ENCODE results near the gene TAF4.
"Not testable (repeated sequence)": the region's sequence is repeated elsewhere in the genome, so short reads cannot be mapped to it uniquely, and the experiment has no call there.

The TAF4 gene

DNA sequence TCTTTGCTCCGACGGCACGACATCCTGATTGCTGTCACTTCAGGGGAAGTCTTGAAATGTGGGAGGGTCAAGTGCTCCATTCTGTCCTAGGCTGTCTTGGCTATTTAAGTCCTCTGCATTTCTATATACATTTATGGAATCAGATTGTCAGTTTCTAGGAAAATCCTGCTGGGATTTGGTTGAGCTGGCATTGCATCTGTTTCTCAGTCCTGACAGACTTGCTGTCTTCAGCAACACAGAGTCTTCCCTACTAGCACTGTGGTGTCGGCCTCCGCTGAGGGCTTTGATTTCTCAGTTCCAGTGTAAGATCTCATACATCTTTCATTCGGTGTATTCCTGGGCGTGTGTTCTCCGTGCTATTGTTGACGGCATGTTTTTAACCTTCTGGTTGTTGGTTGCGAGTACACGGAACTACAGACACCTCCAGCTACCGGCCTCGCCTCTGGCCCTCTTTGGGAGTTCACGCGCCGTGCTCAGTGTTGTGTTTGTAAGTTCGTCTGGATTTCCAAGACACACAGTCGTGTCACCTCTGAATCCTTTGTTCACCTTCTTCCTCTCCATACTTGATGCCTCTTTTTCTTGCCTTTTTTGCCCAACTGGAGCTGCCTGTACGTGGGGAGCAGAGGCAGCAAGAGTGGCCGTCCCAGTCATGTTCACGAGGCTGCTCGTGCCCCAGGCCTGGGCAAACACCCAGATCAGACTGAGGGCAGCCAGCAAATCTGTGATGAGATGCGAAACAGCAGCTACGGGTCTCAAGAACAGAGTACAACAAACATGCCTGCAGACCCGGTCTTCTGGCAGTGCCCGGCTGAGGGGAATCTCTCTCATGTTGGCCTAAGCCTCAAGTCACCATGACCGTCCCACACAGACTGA is 92.8 kb downstream of the TAF4 start:
- CTCF ChIA-PET, result no interaction called here
- POLR2A ChIA-PET, result no interaction called here

GRCh38 chr20:61971595-61971994 is 94.1 kb downstream of the TAF4 start:
- CTCF ChIA-PET, POLR2A ChIA-PET: not testable (repeated sequence)

More for the DNA sequence above, 92.8 kb downstream of the TAF4 start:
- TF ChIP-seq FOXK2 (IDR thresholded peaks at IDR 0.05) (no peak), TARDBP (IDR thresholded peaks at IDR 0.05) (no peak), FOXM1 (IDR thresholded peaks at IDR 0.05; ENCODE audit: borderline replicate concordance) (no peak), HDGF (IDR thresholded peaks at IDR 0.05; ENCODE audit: borderline replicate concordance) (no peak), ELF4 (IDR thresholded peaks at IDR 0.05) (no peak), L3MBTL2 (conservative IDR thresholded peaks at IDR 0.05) (no peak), BHLHE40 (IDR thresholded peaks at IDR 0.05; ENCODE audit: borderline replicate concordance) (no peak), ZNF384 (IDR thresholded peaks at IDR 0.05) (no peak), SP1 (IDR thresholded peaks at IDR 0.05) (no peak), LEF1 (IDR thresholded peaks at IDR 0.05; ENCODE audit: borderline replicate concordance) (no peak)
- TF ChIP-seq, protein P1, sequence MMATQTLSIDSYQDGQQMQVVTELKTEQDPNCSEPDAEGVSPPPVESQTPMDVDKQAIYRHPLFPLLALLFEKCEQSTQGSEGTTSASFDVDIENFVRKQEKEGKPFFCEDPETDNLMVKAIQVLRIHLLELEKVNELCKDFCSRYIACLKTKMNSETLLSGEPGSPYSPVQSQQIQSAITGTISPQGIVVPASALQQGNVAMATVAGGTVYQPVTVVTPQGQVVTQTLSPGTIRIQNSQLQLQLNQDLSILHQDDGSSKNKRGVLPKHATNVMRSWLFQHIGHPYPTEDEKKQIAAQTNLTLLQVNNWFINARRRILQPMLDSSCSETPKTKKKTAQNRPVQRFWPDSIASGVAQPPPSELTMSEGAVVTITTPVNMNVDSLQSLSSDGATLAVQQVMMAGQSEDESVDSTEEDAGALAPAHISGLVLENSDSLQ (IDR thresholded peaks at IDR 0.05), result no peak
- no peak for DNase-seq (ENCODE audit: extremely low spot score)

DNA sequence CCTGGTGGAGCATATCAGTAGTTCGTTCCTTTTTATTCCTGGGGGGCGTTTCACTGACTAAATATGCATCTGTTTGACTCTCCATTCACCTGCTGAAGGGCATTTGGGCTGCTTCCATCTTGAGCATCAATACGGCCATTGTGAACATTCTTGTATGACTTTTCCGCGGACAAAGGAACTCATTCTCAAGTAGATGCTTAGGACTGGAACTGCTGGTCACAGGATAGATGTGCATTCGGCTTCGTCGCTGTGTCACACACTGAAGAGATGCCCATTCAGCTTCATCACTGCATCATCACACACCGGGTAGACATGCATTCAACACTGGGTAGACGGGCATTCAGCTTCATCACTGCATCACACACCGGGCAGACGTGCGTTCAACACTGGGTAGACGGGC is 95.3 kb downstream of the TAF4 start:
- no peak for TF ChIP-seq TARDBP (IDR thresholded peaks at IDR 0.05)
- no peak for TF ChIP-seq CTBP1 (IDR thresholded peaks at IDR 0.05; ENCODE audit: borderline replicate concordance)
- TF ChIP-seq NFRKB (IDR thresholded peaks at IDR 0.05), result no peak
- no peak for TF ChIP-seq ARNT (IDR thresholded peaks at IDR 0.05)
- no peak for TF ChIP-seq LEF1 (IDR thresholded peaks at IDR 0.05; ENCODE audit: borderline replicate concordance)
- TF ChIP-seq, protein P1 (IDR thresholded peaks at IDR 0.05), result no peak
- TF ChIP-seq SUZ12 (IDR thresholded peaks at IDR 0.05), result no peak
- TF ChIP-seq L3MBTL2 (conservative IDR thresholded peaks at IDR 0.05), result no peak
- TF ChIP-seq BHLHE40 (IDR thresholded peaks at IDR 0.05; ENCODE audit: borderline replicate concordance), result no peak
- ChIA-PET POLR2A (no interaction called here), CTCF (no interaction called here)

More at GRCh38 chr20:61971595-61971994, 94.1 kb downstream of the TAF4 start:
- not testable (repeated sequence) for DNase-seq (ENCODE audit: extremely low spot score)

GRCh38 chr20:61969806-61970205 is 95.9 kb downstream of the TAF4 start:
- CTCF ChIA-PET, result no interaction called here
- no peak for DNase-seq (ENCODE audit: extremely low spot score)
- POLR2A ChIA-PET, result no interaction called here
- TF ChIP-seq BHLHE40 (IDR thresholded peaks at IDR 0.05; ENCODE audit: borderline replicate concordance) (no peak), FOXM1 (IDR thresholded peaks at IDR 0.05; ENCODE audit: borderline replicate concordance) (no peak), HDGF (IDR thresholded peaks at IDR 0.05; ENCODE audit: borderline replicate concordance) (no peak), ELF4 (IDR thresholded peaks at IDR 0.05) (no peak), SP1 (IDR thresholded peaks at IDR 0.05) (no peak), L3MBTL2 (conservative IDR thresholded peaks at IDR 0.05) (no peak), LEF1 (IDR thresholded peaks at IDR 0.05; ENCODE audit: borderline replicate concordance) (no peak), TARDBP (IDR thresholded peaks at IDR 0.05) (no peak), NFRKB (IDR thresholded peaks at IDR 0.05) (no peak), CTBP1 (IDR thresholded peaks at IDR 0.05; ENCODE audit: borderline replicate concordance) (no peak), FOXA1 (IDR thresholded peaks at IDR 0.05) (no peak), SUZ12 (IDR thresholded peaks at IDR 0.05) (no peak), FOXK2 (IDR thresholded peaks at IDR 0.05) (no peak), ARNT (IDR thresholded peaks at IDR 0.05) (no peak), ZNF384 (IDR thresholded peaks at IDR 0.05) (no peak)
- TF ChIP-seq, protein P1 (IDR thresholded peaks at IDR 0.05), result no peak

More for the DNA sequence above, 95.3 kb downstream of the TAF4 start:
- DNase-seq (ENCODE audit: extremely low spot score), result no peak

DNA sequence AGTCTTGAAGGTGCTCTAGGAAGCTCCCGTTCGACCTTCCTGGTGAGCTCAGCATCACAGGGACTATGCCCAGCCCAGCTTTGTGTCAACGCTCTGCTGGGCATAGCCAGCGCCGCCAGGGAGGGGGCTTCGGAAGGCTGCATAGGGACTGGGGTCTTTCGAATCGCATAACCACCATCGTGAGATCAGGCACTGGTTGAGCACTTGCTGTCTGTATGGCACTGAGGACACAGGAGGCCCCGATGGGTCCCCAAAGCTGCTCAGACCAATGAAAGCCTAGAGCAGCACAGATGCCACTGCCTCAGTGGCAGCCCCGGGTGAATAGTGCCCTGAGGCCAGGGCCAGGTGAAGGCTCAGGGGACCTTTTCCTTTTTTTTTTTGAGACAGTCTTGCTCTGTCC is 96.7 kb downstream of the TAF4 start:
- TF ChIP-seq CTBP1 (IDR thresholded peaks at IDR 0.05; ENCODE audit: borderline replicate concordance), result no peak
- no peak for TF ChIP-seq ARNT (IDR thresholded peaks at IDR 0.05)
- no peak for TF ChIP-seq SUZ12 (IDR thresholded peaks at IDR 0.05)
- TF ChIP-seq LEF1 (IDR thresholded peaks at IDR 0.05; ENCODE audit: borderline replicate concordance), result no peak
- no peak for TF ChIP-seq ELF4 (IDR thresholded peaks at IDR 0.05)

GRCh38 chr20:61968036-61968810 is 97.5 kb downstream of the TAF4 start:
- POLR2A ChIA-PET, result no interaction called here
- CTCF ChIA-PET, result interaction anchor here (0.7 kb wide), 1 partner anchor 21 kb away, joined by 3 read pairs; no protein-coding TSS in a partner anchor
- DNase-seq (ENCODE audit: extremely low spot score), result no peak
- TF ChIP-seq SP1 (IDR thresholded peaks at IDR 0.05) (no peak), FOXM1 (IDR thresholded peaks at IDR 0.05; ENCODE audit: borderline replicate concordance) (no peak), NFRKB (IDR thresholded peaks at IDR 0.05) (no peak), FOXA1 (IDR thresholded peaks at IDR 0.05) (no peak), BHLHE40 (IDR thresholded peaks at IDR 0.05; ENCODE audit: borderline replicate concordance) (no peak), TARDBP (IDR thresholded peaks at IDR 0.05) (no peak), L3MBTL2 (conservative IDR thresholded peaks at IDR 0.05) (no peak), CTBP1 (IDR thresholded peaks at IDR 0.05; ENCODE audit: borderline replicate concordance) (no peak), FOXK2 (IDR thresholded peaks at IDR 0.05) (no peak), LEF1 (IDR thresholded peaks at IDR 0.05; ENCODE audit: borderline replicate concordance) (no peak), HDGF (IDR thresholded peaks at IDR 0.05; ENCODE audit: borderline replicate concordance) (no peak), ARNT (IDR thresholded peaks at IDR 0.05) (no peak), ZNF384 (IDR thresholded peaks at IDR 0.05) (no peak), ELF4 (IDR thresholded peaks at IDR 0.05) (no peak), SUZ12 (IDR thresholded peaks at IDR 0.05) (no peak)
- TF ChIP-seq, protein P1 (IDR thresholded peaks at IDR 0.05), result no peak

More for the DNA sequence above, 96.7 kb downstream of the TAF4 start:
- DNase-seq (ENCODE audit: extremely low spot score), result no peak
- CTCF ChIA-PET, result interaction anchor here (0.7 kb wide), 1 partner anchor 20 kb away, joined by 3 read pairs; no protein-coding TSS in a partner anchor
- POLR2A ChIA-PET, result no interaction called here

Data from HEK293T (cell line).